IMR-90 (cell line): ENCODE data around the gene RALGAPA2.

Experiments used
- POLR2A ChIP-seq: IDR thresholded peaks from 2 replicates; pipeline ENCODE4 v1.6.1; 2012; ENCODE audit warnings: mild to moderate bottlenecking, low read depth, low read length
- RCOR1 ChIP-seq: IDR thresholded peaks from 2 replicates; pipeline ENCODE4 v1.6.1; 2012; ENCODE audit warnings: mild to moderate bottlenecking, low read length, improper control_type of control experiment; ENCODE audit not compliant: insufficient replicate concordance
- RFX5 ChIP-seq: IDR thresholded peaks from 2 replicates; pipeline ENCODE4 v1.8.0; 2012; ENCODE audit warnings: low read depth, mild to moderate bottlenecking, low read length, moderate library complexity
- TF ChIP-seq, protein P1 (sequence below): conservative IDR thresholded peaks from 2 replicates; pipeline ENCODE4 v1.5.1; 2012; ENCODE audit warnings: mild to moderate bottlenecking, low read depth, low read length, improper control_type of control experiment

- TF ChIP-seq, protein P1, sequence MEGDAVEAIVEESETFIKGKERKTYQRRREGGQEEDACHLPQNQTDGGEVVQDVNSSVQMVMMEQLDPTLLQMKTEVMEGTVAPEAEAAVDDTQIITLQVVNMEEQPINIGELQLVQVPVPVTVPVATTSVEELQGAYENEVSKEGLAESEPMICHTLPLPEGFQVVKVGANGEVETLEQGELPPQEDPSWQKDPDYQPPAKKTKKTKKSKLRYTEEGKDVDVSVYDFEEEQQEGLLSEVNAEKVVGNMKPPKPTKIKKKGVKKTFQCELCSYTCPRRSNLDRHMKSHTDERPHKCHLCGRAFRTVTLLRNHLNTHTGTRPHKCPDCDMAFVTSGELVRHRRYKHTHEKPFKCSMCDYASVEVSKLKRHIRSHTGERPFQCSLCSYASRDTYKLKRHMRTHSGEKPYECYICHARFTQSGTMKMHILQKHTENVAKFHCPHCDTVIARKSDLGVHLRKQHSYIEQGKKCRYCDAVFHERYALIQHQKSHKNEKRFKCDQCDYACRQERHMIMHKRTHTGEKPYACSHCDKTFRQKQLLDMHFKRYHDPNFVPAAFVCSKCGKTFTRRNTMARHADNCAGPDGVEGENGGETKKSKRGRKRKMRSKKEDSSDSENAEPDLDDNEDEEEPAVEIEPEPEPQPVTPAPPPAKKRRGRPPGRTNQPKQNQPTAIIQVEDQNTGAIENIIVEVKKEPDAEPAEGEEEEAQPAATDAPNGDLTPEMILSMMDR = no peak
- no peak for TF ChIP-seq RFX5
- no peak for TF ChIP-seq RCOR1
- TF ChIP-seq POLR2A = no peak
Measured at GRCh38 chr20:20752712-20753111, 40.3 kb upstream of the RALGAPA2 start.
